Purkinje cell (primary cell): ENCODE data around the gene WFDC1. TPM values are rescaled to one million over a fixed set of nuclear protein-coding genes. Genes with fewer than 3 reads are reported as not detected.

ENCODE experiments used
- polyA plus RNA-seq: library from polyadenylated mRNA; unstranded; fragments of >200 nt; fragmentation: Nextera tagmentation; gene quantifications from 2 replicates; pipeline ENCODE4 v1.2.1, GENCODE V29; 2014

The WFDC1 gene, protein sequence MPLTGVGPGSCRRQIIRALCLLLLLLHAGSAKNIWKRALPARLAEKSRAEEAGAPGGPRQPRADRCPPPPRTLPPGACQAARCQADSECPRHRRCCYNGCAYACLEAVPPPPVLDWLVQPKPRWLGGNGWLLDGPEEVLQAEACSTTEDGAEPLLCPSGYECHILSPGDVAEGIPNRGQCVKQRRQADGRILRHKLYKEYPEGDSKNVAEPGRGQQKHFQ
- 16.0 and 22.6 TPM in 2 replicates for polyA plus RNA-seq

DNA sequence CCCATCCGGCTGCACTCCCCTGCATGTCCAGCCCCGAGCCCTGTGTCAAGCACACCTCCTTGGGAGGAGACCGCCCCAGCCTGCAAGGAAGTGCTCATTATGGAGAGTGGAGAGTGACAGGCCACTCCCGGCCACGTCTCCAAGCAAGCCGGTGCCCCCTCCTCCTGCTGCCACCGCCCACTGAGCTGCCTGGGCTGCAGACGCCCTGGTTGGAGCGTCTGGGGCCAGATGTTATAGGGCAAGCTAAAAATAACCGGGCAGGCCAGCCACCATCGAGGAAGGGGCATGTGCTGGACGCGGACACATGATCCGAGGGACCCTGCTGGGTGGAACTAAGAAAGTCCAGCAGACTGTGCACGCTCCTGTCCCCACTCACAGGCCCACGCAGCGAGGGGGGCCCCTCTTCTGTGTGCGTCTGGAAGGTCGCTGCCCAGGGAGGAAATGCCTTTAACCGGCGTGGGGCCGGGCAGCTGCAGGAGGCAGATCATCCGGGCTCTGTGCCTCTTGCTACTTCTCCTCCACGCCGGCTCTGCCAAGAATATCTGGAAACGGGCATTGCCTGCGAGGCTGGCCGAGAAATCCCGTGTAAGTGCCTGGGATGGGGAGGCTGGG, at the start of gene WFDC1:
WFDC1 (plus strand) TSS at position 348 of the 612 bp plus-strand sequence; CDS start at position 442, 94 bp downstream.

GRCh38 chr16:84368308-84368996, 73.8 kb downstream of the WFDC1 start, which contains the start of gene ATP2C2:
TSS of gene ATP2C2 (plus strand) at chr16:84368538. CDS start at chr16:84368616, 78 bp downstream.

Other genes with a start within 250 kb of the WFDC1 start
- gene MBTPS1, start 177.9 kb upstream of the WFDC1 start, polyA plus RNA-seq, result 8.9 and 14.3 TPM in 2 replicates
- gene HSDL1, start 149.7 kb upstream of the WFDC1 start, polyA plus RNA-seq, result 15.0 and 28.5 TPM in 2 replicates
- 0.07 and 2.7 TPM in 2 replicates for gene DNAAF1, start 149.6 kb upstream of the WFDC1 start, polyA plus RNA-seq
- 2.7 and 2.8 TPM in 2 replicates for gene TAF1C, start 107.8 kb upstream of the WFDC1 start, polyA plus RNA-seq
- gene ADAD2, start 103.7 kb upstream of the WFDC1 start, polyA plus RNA-seq, result not detected in 2 replicates
- gene KCNG4, start 54.9 kb upstream of the WFDC1 start, polyA plus RNA-seq, result not detected in 2 replicates
- gene ATP2C2, start 73.7 kb downstream of the WFDC1 start, polyA plus RNA-seq, result 2.6 TPM in 1 of 2 replicates, not detected in the other
- gene MEAK7, start 209.8 kb downstream of the WFDC1 start, polyA plus RNA-seq, result 0.71 and 3.3 TPM in 2 replicates